Panc1 (cell line): ENCODE measurements around the gene ZNF292.

Source experiments
- POLR2AphosphoS5 ChIP-seq: IDR thresholded peaks from 2 replicates; pipeline ENCODE4 v1.6.1; 2012; ENCODE audit warnings: mild to moderate bottlenecking, low read depth, low read length, moderate library complexity
- TCF7L2 ChIP-seq: IDR thresholded peaks from 2 replicates; pipeline ENCODE4 v1.6.1; 2011; ENCODE audit warnings: mild to moderate bottlenecking, low read depth, low read length, inconsistent platforms
- TF ChIP-seq, protein P1 (sequence below): fragments of 450-650 bp; IDR thresholded peaks from 2 replicates; pipeline ENCODE4 v1.5.1; 2017; ENCODE audit warnings: mild to moderate bottlenecking
- TF ChIP-seq, protein P2 (sequence below), 2 experiments: IDR thresholded peaks; 2 replicates each; pipeline ENCODE4 v1.6.1; 2011 to 2012; ENCODE audit warnings: low read depth in 2 of 2, control low read depth in 1 of 2, low read length in 1 of 2, mild to moderate bottlenecking in 1 of 2, moderate library complexity in 1 of 2; ENCODE audit not compliant: insufficient read depth in 1 of 2

DNA sequence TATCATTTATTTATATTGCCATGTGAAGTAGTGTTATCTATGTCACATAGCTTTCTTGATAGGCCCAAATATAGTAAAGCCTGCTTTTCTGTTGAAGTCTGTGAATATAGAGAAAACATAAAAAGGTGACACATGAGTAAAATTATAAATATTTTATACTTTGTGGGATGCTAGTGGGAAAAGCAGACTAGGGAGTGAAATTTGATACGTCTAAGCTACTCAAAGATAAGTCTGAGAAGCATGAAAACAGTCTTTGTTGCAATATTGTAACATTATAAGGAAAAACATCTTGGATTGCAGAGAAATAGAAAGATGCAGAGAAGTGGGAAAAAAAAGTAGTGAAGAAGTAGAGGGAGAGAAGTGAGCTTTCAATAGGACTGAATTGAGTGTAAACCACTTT, 75.4 kb downstream of the ZNF292 start:
- TF ChIP-seq, protein P1, sequence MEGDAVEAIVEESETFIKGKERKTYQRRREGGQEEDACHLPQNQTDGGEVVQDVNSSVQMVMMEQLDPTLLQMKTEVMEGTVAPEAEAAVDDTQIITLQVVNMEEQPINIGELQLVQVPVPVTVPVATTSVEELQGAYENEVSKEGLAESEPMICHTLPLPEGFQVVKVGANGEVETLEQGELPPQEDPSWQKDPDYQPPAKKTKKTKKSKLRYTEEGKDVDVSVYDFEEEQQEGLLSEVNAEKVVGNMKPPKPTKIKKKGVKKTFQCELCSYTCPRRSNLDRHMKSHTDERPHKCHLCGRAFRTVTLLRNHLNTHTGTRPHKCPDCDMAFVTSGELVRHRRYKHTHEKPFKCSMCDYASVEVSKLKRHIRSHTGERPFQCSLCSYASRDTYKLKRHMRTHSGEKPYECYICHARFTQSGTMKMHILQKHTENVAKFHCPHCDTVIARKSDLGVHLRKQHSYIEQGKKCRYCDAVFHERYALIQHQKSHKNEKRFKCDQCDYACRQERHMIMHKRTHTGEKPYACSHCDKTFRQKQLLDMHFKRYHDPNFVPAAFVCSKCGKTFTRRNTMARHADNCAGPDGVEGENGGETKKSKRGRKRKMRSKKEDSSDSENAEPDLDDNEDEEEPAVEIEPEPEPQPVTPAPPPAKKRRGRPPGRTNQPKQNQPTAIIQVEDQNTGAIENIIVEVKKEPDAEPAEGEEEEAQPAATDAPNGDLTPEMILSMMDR = no peak
- TF ChIP-seq POLR2AphosphoS5 (no peak), TCF7L2 (no peak)
- TF ChIP-seq, protein P2, sequence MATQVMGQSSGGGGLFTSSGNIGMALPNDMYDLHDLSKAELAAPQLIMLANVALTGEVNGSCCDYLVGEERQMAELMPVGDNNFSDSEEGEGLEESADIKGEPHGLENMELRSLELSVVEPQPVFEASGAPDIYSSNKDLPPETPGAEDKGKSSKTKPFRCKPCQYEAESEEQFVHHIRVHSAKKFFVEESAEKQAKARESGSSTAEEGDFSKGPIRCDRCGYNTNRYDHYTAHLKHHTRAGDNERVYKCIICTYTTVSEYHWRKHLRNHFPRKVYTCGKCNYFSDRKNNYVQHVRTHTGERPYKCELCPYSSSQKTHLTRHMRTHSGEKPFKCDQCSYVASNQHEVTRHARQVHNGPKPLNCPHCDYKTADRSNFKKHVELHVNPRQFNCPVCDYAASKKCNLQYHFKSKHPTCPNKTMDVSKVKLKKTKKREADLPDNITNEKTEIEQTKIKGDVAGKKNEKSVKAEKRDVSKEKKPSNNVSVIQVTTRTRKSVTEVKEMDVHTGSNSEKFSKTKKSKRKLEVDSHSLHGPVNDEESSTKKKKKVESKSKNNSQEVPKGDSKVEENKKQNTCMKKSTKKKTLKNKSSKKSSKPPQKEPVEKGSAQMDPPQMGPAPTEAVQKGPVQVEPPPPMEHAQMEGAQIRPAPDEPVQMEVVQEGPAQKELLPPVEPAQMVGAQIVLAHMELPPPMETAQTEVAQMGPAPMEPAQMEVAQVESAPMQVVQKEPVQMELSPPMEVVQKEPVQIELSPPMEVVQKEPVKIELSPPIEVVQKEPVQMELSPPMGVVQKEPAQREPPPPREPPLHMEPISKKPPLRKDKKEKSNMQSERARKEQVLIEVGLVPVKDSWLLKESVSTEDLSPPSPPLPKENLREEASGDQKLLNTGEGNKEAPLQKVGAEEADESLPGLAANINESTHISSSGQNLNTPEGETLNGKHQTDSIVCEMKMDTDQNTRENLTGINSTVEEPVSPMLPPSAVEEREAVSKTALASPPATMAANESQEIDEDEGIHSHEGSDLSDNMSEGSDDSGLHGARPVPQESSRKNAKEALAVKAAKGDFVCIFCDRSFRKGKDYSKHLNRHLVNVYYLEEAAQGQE (IDR thresholded peaks at IDR 0.05; ENCODE audit: insufficient read depth in 1 of 2, low read depth in 2 of 2, low read length in 1 of 2) = no peak
